ENCODE results near the gene SEMA3G. TPM values are rescaled to one million over a fixed set of nuclear protein-coding genes. Genes with fewer than 3 reads are reported as not detected.

The SEMA3G gene
- 7.5 TPM for total RNA-seq

- DNase-seq (ENCODE audit: low spot score) = peak; percentile 77
Observed at GRCh38 chr3:52444860-52445793, at the start of gene SEMA3G. TSS of gene SEMA3G (minus strand) at chr3:52445103. CDS start at chr3:52445027, 76 bp downstream.

- DNase-seq (ENCODE audit: low spot score) = no peak
Observed at GRCh38 chr3:52494445-52494844, 49.5 kb upstream of the SEMA3G start.

GRCh38 chr3:52493232-52494017 is 48.5 kb upstream of the SEMA3G start:
- no peak for DNase-seq (ENCODE audit: low spot score)

GRCh38 chr3:52492059-52492458 is 47.2 kb upstream of the SEMA3G start:
- DNase-seq (ENCODE audit: low spot score) = no peak

- DNase-seq (ENCODE audit: low spot score) = no peak
Observed at GRCh38 chr3:52490939-52491526, 46.1 kb upstream of the SEMA3G start.

GRCh38 chr3:52490035-52490938 is 45.4 kb upstream of the SEMA3G start:
- DNase-seq (ENCODE audit: low spot score) = no peak

GRCh38 chr3:52489453-52489852 is 44.5 kb upstream of the SEMA3G start:
- DNase-seq (ENCODE audit: low spot score) = no peak

GRCh38 chr3:52488746-52489145 is 43.8 kb upstream of the SEMA3G start:
- DNase-seq (ENCODE audit: low spot score) = no peak

GRCh38 chr3:52487788-52488691 is 43.1 kb upstream of the SEMA3G start:
- DNase-seq (ENCODE audit: low spot score) = no peak

- no peak for DNase-seq (ENCODE audit: low spot score)
Observed at GRCh38 chr3:52487050-52487787, 42.3 kb upstream of the SEMA3G start.

GRCh38 chr3:52484680-52485461 is 40.0 kb upstream of the SEMA3G start:
- no peak for DNase-seq (ENCODE audit: low spot score)

GRCh38 chr3:52483577-52484381 is 38.9 kb upstream of the SEMA3G start:
- DNase-seq (ENCODE audit: low spot score) = no peak

- DNase-seq (ENCODE audit: low spot score) = no peak
Observed at GRCh38 chr3:52483081-52483480, 38.2 kb upstream of the SEMA3G start.

GRCh38 chr3:52481819-52482521 is 37.1 kb upstream of the SEMA3G start:
- no peak for DNase-seq (ENCODE audit: low spot score)

GRCh38 chr3:52480768-52481715 is 36.1 kb upstream of the SEMA3G start:
- DNase-seq (ENCODE audit: low spot score) = no peak

Measured in ureter (tissue), 1 donor.